Measurements from ENCODE around the gene DPYD. TPM values are rescaled to one million over a fixed set of nuclear protein-coding genes. Genes with fewer than 3 reads are reported as not detected.

Gene DPYD
- total RNA-seq, 1 donor from 2014 or later: 9.2 TPM

GRCh38 chr1:97050506-97050905 is 870.3 kb downstream of the DPYD start:
- peak; percentile 12 for TF ChIP-seq CTCF (IDR thresholded peaks at IDR 0.05; ENCODE audit: borderline replicate concordance)
- Histone ChIP-seq H3K36me3 (no peaks in the 10 kb centered on the region), H3K27me3 (ENCODE audit: low read depth) (no peaks in the 10 kb centered on the region), H3K4me3 (no peak overlapping the region), H3K4me1 (no peaks in the 10 kb centered on the region), H3K9me3 (replicated peaks) (no peaks in the 10 kb centered on the region), H3K27ac (replicated peaks) (no peak overlapping the region)
- no peak for DNase-seq
- intact Hi-C loops (cut with micrococcal nuclease): no loop called here

- no peak for TF ChIP-seq CTCF (IDR thresholded peaks at IDR 0.05; ENCODE audit: borderline replicate concordance)
- H3K27ac ChIP-seq (replicated peaks): peak overlapping the region; percentile 36
- no peak for DNase-seq
- H3K9me3 ChIP-seq (replicated peaks): peaks cover 13% of the 10 kb centered on the region
- H3K4me3 ChIP-seq: no peak overlapping the region
- H3K4me1 ChIP-seq: no peaks in the 10 kb centered on the region
- H3K27me3 ChIP-seq (ENCODE audit: low read depth): no peaks in the 10 kb centered on the region
- H3K36me3 ChIP-seq: no peaks in the 10 kb centered on the region
- intact Hi-C loops (cut with micrococcal nuclease): no loop called here
These were observed 873.4 kb downstream of the DPYD start for GRCh38 chr1:97047421-97047793.

GRCh38 chr1:97046765-97047420 is 873.9 kb downstream of the DPYD start:
- H3K4me1 ChIP-seq: no peaks in the 10 kb centered on the region
- intact Hi-C loops (cut with micrococcal nuclease): no loop called here
- H3K36me3 ChIP-seq: no peaks in the 10 kb centered on the region
- H3K4me3 ChIP-seq: no peak overlapping the region
- H3K27me3 ChIP-seq (ENCODE audit: low read depth): no peaks in the 10 kb centered on the region
- DNase-seq: no peak
- peaks cover 18% of the 10 kb centered on the region for H3K9me3 ChIP-seq (replicated peaks)
- no peak for TF ChIP-seq CTCF (IDR thresholded peaks at IDR 0.05; ENCODE audit: borderline replicate concordance)
- peak overlapping the region; percentile 36 for H3K27ac ChIP-seq (replicated peaks)

GRCh38 chr1:97044159-97044760 is 876.6 kb downstream of the DPYD start:
- no peaks in the 10 kb centered on the region for H3K27me3 ChIP-seq (ENCODE audit: low read depth)
- peaks cover 39% of the 10 kb centered on the region for H3K9me3 ChIP-seq (replicated peaks)
- no peak overlapping the region for H3K27ac ChIP-seq (replicated peaks)
- no peak for TF ChIP-seq CTCF (IDR thresholded peaks at IDR 0.05; ENCODE audit: borderline replicate concordance)
- no peaks in the 10 kb centered on the region for H3K36me3 ChIP-seq
- intact Hi-C loops (cut with micrococcal nuclease): no loop called here
- no peak overlapping the region for H3K4me3 ChIP-seq
- no peaks in the 10 kb centered on the region for H3K4me1 ChIP-seq
- no peak for DNase-seq

GRCh38 chr1:97042551-97042950 is 878.3 kb downstream of the DPYD start:
- Histone ChIP-seq H3K4me3 (no peak overlapping the region), H3K27me3 (ENCODE audit: low read depth) (no peaks in the 10 kb centered on the region), H3K9me3 (replicated peaks) (peaks cover 53% of the 10 kb centered on the region), H3K27ac (replicated peaks) (no peak overlapping the region), H3K36me3 (no peaks in the 10 kb centered on the region), H3K4me1 (no peaks in the 10 kb centered on the region)
- DNase-seq: no peak
- no peak for TF ChIP-seq CTCF (IDR thresholded peaks at IDR 0.05; ENCODE audit: borderline replicate concordance)
- intact Hi-C loops (cut with micrococcal nuclease): no loop called here
